Panc1 (cell line): ENCODE data around the gene CCND1. TPM values are rescaled to one million over a fixed set of nuclear protein-coding genes. Genes with fewer than 3 reads are reported as not detected.

ENCODE experiments used
- ATAC-seq: fragments of 200-7000 bp; cut with Tn5 transposase; 2 replicates; pipeline ENCODE4 v1.9.1; 2020; ENCODE audit warnings: mild to moderate bottlenecking, moderate library complexity
- BruUV-seq: library from RNA; stranded (reverse); fragments of 400-500 nt; replicated peaks from 2 replicates; lab custom pipeline; 2021; lab: Mats Ljungman, UMichigan
- CTCF ChIA-PET: fragments of 300-600 bp; sonication (Branson Sonifier 250); formaldehyde crosslinking; loops from one replicate; lab custom pipeline; 2022; ENCODE audit warnings: antibody characterized with exemption; lab: Charles Lee
- POLR2A ChIA-PET: fragments of 300-600 bp; sonication (Branson Sonifier 250); formaldehyde crosslinking; loops from one replicate; lab custom pipeline; 2022; ENCODE audit warnings: antibody characterized with exemption; lab: Charles Lee
- DNase-seq: peaks from one replicate; pipeline ENCODE4 v3.0.0-alpha.2; 2010; ENCODE audit warnings: low read depth, low spot score
- H3K27ac ChIP-seq: 2 replicates; pipeline ENCODE4 v1.5.1; 2011; ENCODE audit warnings: mild to moderate bottlenecking, low read length, inconsistent platforms
- H3K27me3 ChIP-seq: fragments of 200-500 bp; sonication (Bioruptor generic); 2 replicates; pipeline ENCODE4 v1.6.0; 2014; ENCODE audit warnings: low read length, inconsistent platforms; ENCODE audit not compliant: control insufficient read depth, insufficient read depth
- H3K36me3 ChIP-seq: fragments of 200-500 bp; sonication (Bioruptor generic); 2 replicates; pipeline ENCODE4 v1.5.1; 2014; ENCODE audit warnings: inconsistent platforms, mild to moderate bottlenecking, low read length, moderate library complexity; ENCODE audit not compliant: control insufficient read depth, insufficient read depth
- H3K4me1 ChIP-seq: 2 replicates; pipeline ENCODE4 v1.5.1; 2011; ENCODE audit warnings: inconsistent platforms, mild to moderate bottlenecking, low read length, moderate library complexity; ENCODE audit not compliant: control insufficient read depth, insufficient read depth
- H3K4me3 ChIP-seq, 2 experiments: 2 replicates each; pipeline ENCODE4 v1.5.1; 2011 to 2012; ENCODE audit warnings: low read depth in 2 of 2, low read length in 2 of 2, mild to moderate bottlenecking in 2 of 2, inconsistent platforms in 1 of 2, moderate library complexity in 1 of 2
- H3K9me3 ChIP-seq: fragments of 200-500 bp; sonication (Bioruptor generic); 2 replicates; pipeline ENCODE4 v1.5.1; 2014; ENCODE audit warnings: low read depth, mild to moderate bottlenecking, inconsistent platforms, low read length, moderate library complexity; ENCODE audit not compliant: control insufficient read depth, insufficient read depth
- POLR2AphosphoS5 ChIP-seq: IDR thresholded peaks from 2 replicates; pipeline ENCODE4 v1.6.1; 2012; ENCODE audit warnings: mild to moderate bottlenecking, low read depth, low read length, moderate library complexity
- SIN3A ChIP-seq: IDR thresholded peaks from 2 replicates; pipeline ENCODE4 v1.6.1; 2012; ENCODE audit warnings: low read depth, mild to moderate bottlenecking, low read length, moderate library complexity, borderline replicate concordance; ENCODE audit not compliant: insufficient read depth
- TCF7L2 ChIP-seq: IDR thresholded peaks from 2 replicates; pipeline ENCODE4 v1.6.1; 2011; ENCODE audit warnings: mild to moderate bottlenecking, low read depth, low read length, inconsistent platforms
- in situ Hi-C: cut with HindIII; loops from 2 replicates; pipeline ENCODE4 v1.10.0; 2016; ENCODE audit warnings: low sequenced_read_pairs, low pct_unique_long_range_greater_than_20kb
- intact Hi-C: fragments of 100-400 bp; cut with micrococcal nuclease; formaldehyde crosslinking; loops from one replicate; pipeline ENCODE4 v1.10.0; 2022; ENCODE audit not compliant: unreplicated experiment
- total RNA-seq: library from RNA; stranded (reverse); gene quantifications from one replicate; pipeline ENCODE4 v1.2.1, GENCODE V29; 2021; ENCODE audit not compliant: unreplicated experiment
- TF ChIP-seq, protein P1 (sequence below): fragments of 450-650 bp; IDR thresholded peaks from 2 replicates; pipeline ENCODE4 v1.5.1; 2017; ENCODE audit warnings: mild to moderate bottlenecking
- TF ChIP-seq, protein P2 (sequence below), 2 experiments: IDR thresholded peaks; 2 replicates each; pipeline ENCODE4 v1.6.1; 2011 to 2012; ENCODE audit warnings: low read depth in 2 of 2, control low read depth in 1 of 2, low read length in 1 of 2, mild to moderate bottlenecking in 1 of 2, moderate library complexity in 1 of 2; ENCODE audit not compliant: insufficient read depth in 1 of 2

Gene CCND1
- total RNA-seq, 1 experiment from 2014 or later: 259 TPM

DNA sequence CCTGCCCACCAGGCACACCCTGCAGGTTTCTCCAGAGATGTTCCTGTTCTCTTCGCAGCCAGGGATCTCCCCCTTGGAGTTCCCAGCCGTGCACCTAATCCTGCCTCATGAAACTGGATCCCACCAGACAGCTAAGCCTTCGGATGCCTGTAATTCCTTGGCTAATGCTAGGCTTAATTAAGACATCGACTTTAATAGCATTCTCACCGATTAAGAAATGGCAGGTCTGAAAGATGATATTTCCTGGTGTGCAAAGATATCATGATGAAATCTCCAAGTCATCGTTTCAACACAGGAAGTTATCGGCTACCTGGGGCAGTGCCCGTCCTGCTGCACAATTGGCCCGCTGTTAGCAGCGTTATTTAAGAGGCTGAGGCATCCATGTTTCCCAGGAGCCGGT lies 41.5 kb upstream of the CCND1 start:
- ATAC-seq (no peak), DNase-seq (no peak)
- TF ChIP-seq, protein P1, sequence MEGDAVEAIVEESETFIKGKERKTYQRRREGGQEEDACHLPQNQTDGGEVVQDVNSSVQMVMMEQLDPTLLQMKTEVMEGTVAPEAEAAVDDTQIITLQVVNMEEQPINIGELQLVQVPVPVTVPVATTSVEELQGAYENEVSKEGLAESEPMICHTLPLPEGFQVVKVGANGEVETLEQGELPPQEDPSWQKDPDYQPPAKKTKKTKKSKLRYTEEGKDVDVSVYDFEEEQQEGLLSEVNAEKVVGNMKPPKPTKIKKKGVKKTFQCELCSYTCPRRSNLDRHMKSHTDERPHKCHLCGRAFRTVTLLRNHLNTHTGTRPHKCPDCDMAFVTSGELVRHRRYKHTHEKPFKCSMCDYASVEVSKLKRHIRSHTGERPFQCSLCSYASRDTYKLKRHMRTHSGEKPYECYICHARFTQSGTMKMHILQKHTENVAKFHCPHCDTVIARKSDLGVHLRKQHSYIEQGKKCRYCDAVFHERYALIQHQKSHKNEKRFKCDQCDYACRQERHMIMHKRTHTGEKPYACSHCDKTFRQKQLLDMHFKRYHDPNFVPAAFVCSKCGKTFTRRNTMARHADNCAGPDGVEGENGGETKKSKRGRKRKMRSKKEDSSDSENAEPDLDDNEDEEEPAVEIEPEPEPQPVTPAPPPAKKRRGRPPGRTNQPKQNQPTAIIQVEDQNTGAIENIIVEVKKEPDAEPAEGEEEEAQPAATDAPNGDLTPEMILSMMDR: no peak
- in situ Hi-C loops: no loop called here
- H3K4me1 ChIP-seq: no peaks in the 10 kb centered on the region
- ChIA-PET POLR2A (interaction anchor here (0.6 kb wide), 1 partner anchor 153 kb away, joined by 5 read pairs; no protein-coding TSS in a partner anchor), CTCF (no interaction called here)
- intact Hi-C loops: no loop called here
- H3K9me3 ChIP-seq: no peaks in the 10 kb centered on the region
- H3K27me3 ChIP-seq: peaks cover 4% of the 10 kb centered on the region; the same call in 1 of the 2 replicates
- BruUV-seq: no TSS peak
- no peak overlapping the region for H3K27ac ChIP-seq
- no peaks in the 10 kb centered on the region for H3K36me3 ChIP-seq
- H3K4me3 ChIP-seq: no peak overlapping the region

DNA sequence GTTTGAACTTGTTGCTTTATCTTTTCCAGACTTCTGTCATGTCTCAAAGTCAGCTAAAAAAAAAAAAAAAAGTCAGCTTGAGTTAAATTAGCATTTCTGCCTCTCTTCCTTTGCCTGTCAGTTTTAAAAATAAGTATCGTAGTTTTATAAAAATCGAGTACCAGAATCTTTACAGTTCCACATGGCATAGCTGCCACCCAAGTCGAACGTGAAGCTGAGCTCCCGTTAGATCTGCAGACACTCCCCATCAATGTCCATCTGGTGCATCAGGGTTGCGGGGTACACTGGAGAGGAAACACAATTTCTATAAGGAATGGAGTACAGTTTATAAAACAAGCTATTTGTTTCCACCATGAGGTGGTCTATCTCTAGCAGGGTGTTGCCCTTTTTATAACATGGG lies 41.0 kb upstream of the CCND1 start:
- in situ Hi-C loops: no loop called here

More for the DNA sequence above, 41.0 kb upstream of the CCND1 start:
- POLR2A ChIA-PET: interaction anchor here (0.6 kb wide), 1 partner anchor 152 kb away, joined by 5 read pairs; no protein-coding TSS in a partner anchor
- CTCF ChIA-PET: no interaction called here
- Histone ChIP-seq H3K27me3 (peaks cover 4% of the 10 kb centered on the region; the same call in 1 of the 2 replicates), H3K4me1 (no peaks in the 10 kb centered on the region), H3K27ac (no peak overlapping the region), H3K9me3 (no peaks in the 10 kb centered on the region), H3K36me3 (no peaks in the 10 kb centered on the region), H3K4me3 (no peak overlapping the region)
- no TSS peak for BruUV-seq
- intact Hi-C loops: no loop called here
- TF ChIP-seq SIN3A (no peak), TCF7L2 (no peak), POLR2AphosphoS5 (no peak)
- TF ChIP-seq, protein P1: no peak
- TF ChIP-seq, protein P2, sequence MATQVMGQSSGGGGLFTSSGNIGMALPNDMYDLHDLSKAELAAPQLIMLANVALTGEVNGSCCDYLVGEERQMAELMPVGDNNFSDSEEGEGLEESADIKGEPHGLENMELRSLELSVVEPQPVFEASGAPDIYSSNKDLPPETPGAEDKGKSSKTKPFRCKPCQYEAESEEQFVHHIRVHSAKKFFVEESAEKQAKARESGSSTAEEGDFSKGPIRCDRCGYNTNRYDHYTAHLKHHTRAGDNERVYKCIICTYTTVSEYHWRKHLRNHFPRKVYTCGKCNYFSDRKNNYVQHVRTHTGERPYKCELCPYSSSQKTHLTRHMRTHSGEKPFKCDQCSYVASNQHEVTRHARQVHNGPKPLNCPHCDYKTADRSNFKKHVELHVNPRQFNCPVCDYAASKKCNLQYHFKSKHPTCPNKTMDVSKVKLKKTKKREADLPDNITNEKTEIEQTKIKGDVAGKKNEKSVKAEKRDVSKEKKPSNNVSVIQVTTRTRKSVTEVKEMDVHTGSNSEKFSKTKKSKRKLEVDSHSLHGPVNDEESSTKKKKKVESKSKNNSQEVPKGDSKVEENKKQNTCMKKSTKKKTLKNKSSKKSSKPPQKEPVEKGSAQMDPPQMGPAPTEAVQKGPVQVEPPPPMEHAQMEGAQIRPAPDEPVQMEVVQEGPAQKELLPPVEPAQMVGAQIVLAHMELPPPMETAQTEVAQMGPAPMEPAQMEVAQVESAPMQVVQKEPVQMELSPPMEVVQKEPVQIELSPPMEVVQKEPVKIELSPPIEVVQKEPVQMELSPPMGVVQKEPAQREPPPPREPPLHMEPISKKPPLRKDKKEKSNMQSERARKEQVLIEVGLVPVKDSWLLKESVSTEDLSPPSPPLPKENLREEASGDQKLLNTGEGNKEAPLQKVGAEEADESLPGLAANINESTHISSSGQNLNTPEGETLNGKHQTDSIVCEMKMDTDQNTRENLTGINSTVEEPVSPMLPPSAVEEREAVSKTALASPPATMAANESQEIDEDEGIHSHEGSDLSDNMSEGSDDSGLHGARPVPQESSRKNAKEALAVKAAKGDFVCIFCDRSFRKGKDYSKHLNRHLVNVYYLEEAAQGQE (IDR thresholded peaks at IDR 0.05; ENCODE audit: insufficient read depth in 1 of 2, low read depth in 2 of 2, low read length in 1 of 2): no peak
- ATAC-seq (no peak), DNase-seq (no peak)
